ENCODE data around the gene SRMS.

- no peak for TF ChIP-seq YY1 (IDR thresholded peaks at IDR 0.05; ENCODE audit: low read depth)
- TF ChIP-seq RAD21 (IDR thresholded peaks at IDR 0.05; ENCODE audit: low read depth) = no peak
These were observed 2.2 kb upstream of the SRMS start for GRCh38 chr20:63549679-63550282.

All from Ishikawa (cell line).